GM12878 (cell line): ENCODE results near the gene SPATA19. TPM values are rescaled to one million over a fixed set of nuclear protein-coding genes. Genes with fewer than 3 reads are reported as not detected.

Experiments
- ATAC-seq: fragments of 200-7000 bp; cut with Tn5 transposase; 3 replicates; pipeline ENCODE4 v1.9.1; 2020; ENCODE audit warnings: mild to moderate bottlenecking, moderate library complexity
- BruUV-seq: library from RNA; stranded (reverse); fragments of 400-500 nt; replicated peaks from 2 replicates; lab custom pipeline; 2021; lab: Mats Ljungman, UMichigan
- CTCF ChIA-PET: fragments of 300-600 bp; sonication (Branson Sonifier 250); formaldehyde crosslinking; extraction: SDS; loops from one replicate; lab custom pipeline; 2021; ENCODE audit warnings: inconsistent platforms; lab: Yijun Ruan, JAX
- POLR2A ChIA-PET: fragments of 350-600 bp; formaldehyde crosslinking; extraction: SDS; loops from one replicate; lab custom pipeline; 2021; ENCODE audit warnings: inconsistent platforms; lab: Charles Lee
- RAD21 ChIA-PET: fragments of 300-600 bp; sonication (Branson Sonifier 250); formaldehyde crosslinking; loops from one replicate; lab custom pipeline; 2023; ENCODE audit warnings: antibody characterized with exemption; ENCODE audit not compliant: unreplicated experiment; lab: Charles Lee
- SMC1A ChIA-PET: fragments of 300-600 bp; sonication (Branson Sonifier 250); formaldehyde crosslinking; loops from one replicate; lab custom pipeline; 2023; ENCODE audit not compliant: unreplicated experiment, uncharacterized antibody; lab: Charles Lee
- DNase-seq: peaks from one replicate; pipeline ENCODE4 v3.0.0-alpha.2; 2011; ENCODE audit warnings: low read depth, low spot score
- FAIRE-seq: peaks from 3 replicates; lab custom pipeline; 2011; peaks lifted over from hg19 to GRCh38; lab: Jason Lieb, UNC
- H2AFZ ChIP-seq: 2 replicates; pipeline ENCODE4 v1.6.0; 2011; ENCODE audit warnings: low read depth, low read length, control low read depth; ENCODE audit not compliant: control insufficient read depth
- H3K27ac ChIP-seq: 2 replicates; pipeline ENCODE4 v1.5.1; 2011; ENCODE audit warnings: control low read depth; ENCODE audit not compliant: control insufficient read depth, insufficient read depth
- H3K27me3 ChIP-seq, 2 experiments: replicated peaks in 1 of 2; 2 replicates each; pipeline versions ENCODE4 v1.6.0 to v1.6.1; 2011; ENCODE audit warnings: low read length in 1 of 2; ENCODE audit not compliant: control insufficient read depth in 2 of 2, insufficient read depth in 2 of 2
- H3K36me3 ChIP-seq, 2 experiments: 2 replicates each; pipeline ENCODE4 v1.5.1; 2011; ENCODE audit warnings: low read length in 1 of 2; ENCODE audit not compliant: control insufficient read depth in 2 of 2, insufficient read depth in 2 of 2
- H3K4me1 ChIP-seq: 2 replicates; pipeline ENCODE4 v1.6.1; 2011; ENCODE audit warnings: mild to moderate bottlenecking, low read length, moderate library complexity, mixed read lengths; ENCODE audit not compliant: control insufficient read depth, insufficient read depth
- H3K4me2 ChIP-seq: 2 replicates; pipeline ENCODE4 v1.6.0; 2011; ENCODE audit warnings: control low read depth; ENCODE audit not compliant: control insufficient read depth, insufficient read depth
- H3K4me3 ChIP-seq: fragments of 200-600 bp; sonication (generic); 2 replicates; pipeline ENCODE4 v1.5.1; 2016
- H3K79me2 ChIP-seq: 2 replicates; pipeline ENCODE4 v1.6.0; 2011; ENCODE audit warnings: low read length; ENCODE audit not compliant: control insufficient read depth, insufficient read depth
- H3K9ac ChIP-seq: 2 replicates; pipeline ENCODE4 v1.8.0; 2011; ENCODE audit warnings: low read length, control low read depth, mixed read lengths; ENCODE audit not compliant: control insufficient read depth, insufficient read depth
- H3K9me3 ChIP-seq: replicated peaks from 3 replicates; pipeline ENCODE4 v1.5.1; 2011; ENCODE audit warnings: mild to moderate bottlenecking, low read length; ENCODE audit not compliant: control insufficient read depth, insufficient read depth
- H4K20me1 ChIP-seq: 2 replicates; pipeline ENCODE4 v1.6.0; 2011; ENCODE audit not compliant: control insufficient read depth, insufficient read depth
- BCLAF1 ChIP-seq: fragments of 450-650 bp; IDR thresholded peaks from 2 replicates; pipeline ENCODE4 v1.6.1; 2017; ENCODE audit warnings: antibody characterized with exemption, mild to moderate bottlenecking, moderate library complexity
- EGR1 ChIP-seq, 2 experiments: IDR thresholded peaks; 1 replicate in 1 of 2; 2 replicates in 1 of 2; pipeline ENCODE4 v1.6.1; 2011 to 2012; ENCODE audit warnings: low read depth in 2 of 2, low read length in 2 of 2, borderline replicate concordance in 1 of 2, mild to moderate bottlenecking in 1 of 2, moderate library complexity in 1 of 2
- FOS ChIP-seq: IDR thresholded peaks from 3 replicates; pipeline ENCODE4 v1.6.1; 2011; ENCODE audit warnings: borderline replicate concordance; ENCODE audit not compliant: insufficient read length; ENCODE audit errors: extremely low read depth
- HDAC6 ChIP-seq: fragments of 200-600 bp; sonication (generic); IDR thresholded peaks from one replicate; pipeline ENCODE4 v1.8.0; 2017; ENCODE audit warnings: antibody characterized with exemption; ENCODE audit not compliant: unreplicated experiment
- IKZF2 ChIP-seq, 2 experiments: fragments of 450-650 bp; IDR thresholded peaks; 2 replicates each; pipeline ENCODE4 v1.6.1; 2017; ENCODE audit warnings: mild to moderate bottlenecking in 2 of 2, moderate library complexity in 2 of 2
- KDM1A ChIP-seq: fragments of 200-600 bp; sonication (generic); IDR thresholded peaks from 2 replicates; pipeline ENCODE4 v1.6.1; 2016; ENCODE audit warnings: borderline replicate concordance
- MEF2B ChIP-seq: fragments of 450-650 bp; IDR thresholded peaks from 2 replicates; pipeline ENCODE4 v1.6.1; 2018; ENCODE audit warnings: mild to moderate bottlenecking, moderate library complexity; ENCODE audit not compliant: partially characterized antibody, poor library complexity, severe bottlenecking
- NKRF ChIP-seq: fragments of 450-650 bp; conservative IDR thresholded peaks from 2 replicates; pipeline ENCODE4 v1.6.1; 2017; ENCODE audit warnings: mild to moderate bottlenecking, moderate library complexity
- SMARCA5 ChIP-seq: fragments of 450-650 bp; IDR thresholded peaks from 2 replicates; pipeline ENCODE4 v1.6.1; 2017; ENCODE audit warnings: mild to moderate bottlenecking
- SUZ12 ChIP-seq: fragments of 200-600 bp; sonication (generic); IDR thresholded peaks from one replicate; pipeline ENCODE4 v1.6.1; 2018; ENCODE audit warnings: antibody characterized with exemption, mild to moderate bottlenecking; ENCODE audit not compliant: unreplicated experiment
- ZNF207 ChIP-seq: fragments of 450-650 bp; IDR thresholded peaks from 2 replicates; pipeline ENCODE4 v1.6.1; 2014; ENCODE audit warnings: antibody characterized with exemption, mild to moderate bottlenecking, borderline replicate concordance
- ZNF687 ChIP-seq: fragments of 450-650 bp; IDR thresholded peaks from 2 replicates; pipeline ENCODE4 v1.6.1; 2017; ENCODE audit warnings: mild to moderate bottlenecking, moderate library complexity
- ZSCAN29 ChIP-seq: fragments of 450-650 bp; IDR thresholded peaks from 2 replicates; pipeline ENCODE4 v1.6.1; 2017; ENCODE audit warnings: mild to moderate bottlenecking, moderate library complexity
- WGBS: methylation state at CpG from one replicate; pipeline ENCODE4 v1.1.6; 2016; ENCODE audit warnings: low lambda C conversion rate; ENCODE audit not compliant: insufficient replicate concordance, insufficient coverage; ENCODE audit errors: missing lambda C conversion rate; 5-methylcytosine and 5-hydroxymethylcytosine counted together
- in situ Hi-C: fragments of 300-500 bp; cut with MboI; formaldehyde crosslinking; loops from 9 replicates; pipeline ENCODE4 v1.14.3; 2018; ENCODE audit warnings: mixed read lengths
- intact Hi-C: fragments of 100-400 bp; cut with micrococcal nuclease; formaldehyde crosslinking; loops from one replicate; pipeline ENCODE4 v1.14.2; 2022; ENCODE audit not compliant: unreplicated experiment
- polyA plus RNA-seq, 11 experiments: library from polyadenylated mRNA; depleted of rRNA in 4 of 11; unstranded in 6 of 11; stranded (reverse) in 5 of 11; fragments of >200 nt; fragmentation: Nextera tagmentation in 4 of 11; fragmentation: Illumina TruSeq in 1 of 11; extraction: Ambion mirVana in 4 of 11; extraction: Trizol in 1 of 11; gene quantifications; 1 replicate in 1 of 11; 2 replicates in 10 of 11; pipeline versions ENCODE4 v1.2.1 to v1.2.3, GENCODE V29; 2011 to 2016; ENCODE audit warnings: inconsistent platforms in 2 of 11, missing spikeins in 2 of 11, low read depth in 1 of 11
- total RNA-seq, 4 experiments: library from RNA; depleted of rRNA in 3 of 4; stranded (reverse); fragments of >200 nt in 3 of 4; fragmentation: Illumina TruSeq in 1 of 4; extraction: Trizol in 1 of 4; gene quantifications; 2 replicates each; pipeline versions ENCODE4 v1.2.1 to v1.2.3, GENCODE V29; 2013 to 2021

SPATA19 gene
- total and polyA plus RNA-seq, 10 of the 15 experiments (the other 5 are each of a cell fraction or from before 2014, with no cell fraction given), result not detected

- Histone ChIP-seq H3K27ac (no peak overlapping the region), H4K20me1 (no peaks in the 10 kb centered on the region), H2AFZ (no peak overlapping the region), H3K4me2 (no peak overlapping the region), H3K79me2 (no peaks in the 10 kb centered on the region), H3K9ac (no peak overlapping the region), H3K4me3 (no peak overlapping the region), H3K9me3 (peaks cover 1% of the 10 kb centered on the region; the same call in 2 of the 3 replicates), H3K27me3 (no peaks in the 10 kb centered on the region), H3K4me1 (no peaks in the 10 kb centered on the region), H3K36me3 (no peaks in the 10 kb centered on the region)
- CTCF ChIA-PET, result no interaction called here
- FAIRE-seq (no peak), DNase-seq (no peak), ATAC-seq (no peak)
- POLR2A ChIA-PET, result no interaction called here
- RAD21 ChIA-PET, result no interaction called here
- TF ChIP-seq EGR1 (IDR thresholded peaks at IDR 0.05; ENCODE audit: borderline replicate concordance in 1 of 2, low read depth in 2 of 2, low read length in 2 of 2), result no peak
- TF ChIP-seq KDM1A, result no peak
- no peak for TF ChIP-seq FOS
- TF ChIP-seq ZSCAN29, result no peak
- TF ChIP-seq SMARCA5, result no peak
- TF ChIP-seq ZNF207, result no peak
- TF ChIP-seq NKRF, result no peak
- no peak for TF ChIP-seq HDAC6
- TF ChIP-seq ZNF687, result no peak
- TF ChIP-seq IKZF2 (IDR thresholded peaks at IDR 0.05), result no peak
- TF ChIP-seq MEF2B, result no peak
- TF ChIP-seq SUZ12, result no peak
- TF ChIP-seq BCLAF1, result no peak
- in situ Hi-C loops, result no loop called here
- intact Hi-C loops, result no loop called here
- SMC1A ChIA-PET, result no interaction called here
- BruUV-seq, result no TSS peak
- WGBS, result 12% methylated on average over 2 of the region's 2 CpGs
Observed at GRCh38 chr11:133795088-133795487, 50.2 kb downstream of the SPATA19 start.
